SK-N-SH treated with all-trans-retinoic acid at 6 μM for 48 hours (cell line): Measurements from ENCODE around the gene EID2.

Source experiments
- BACH2 ChIP-seq: fragments of 250-450 bp; sonication (Bioruptor Pico); IDR thresholded peaks from 2 replicates; pipeline ENCODE4 v1.9.0; 2021; ENCODE audit warnings: mild to moderate bottlenecking, borderline replicate concordance
- CSDC2 ChIP-seq: fragments of 250-450 bp; sonication (Bioruptor Pico); IDR thresholded peaks from 2 replicates; pipeline ENCODE4 v1.5.0; 2020; ENCODE audit warnings: mild to moderate bottlenecking, moderate library complexity
- ESRRG ChIP-seq: fragments of 250-450 bp; sonication (Bioruptor Pico); IDR thresholded peaks from 2 replicates; pipeline ENCODE4 v1.6.1; 2021; ENCODE audit warnings: mild to moderate bottlenecking
- RARB ChIP-seq: fragments of 250-450 bp; sonication (Bioruptor Pico); IDR thresholded peaks from 2 replicates; pipeline ENCODE4 v1.8.0; 2021; ENCODE audit warnings: mild to moderate bottlenecking, moderate library complexity
- SNAI2 ChIP-seq: fragments of 250-450 bp; sonication (Bioruptor Pico); IDR thresholded peaks from 2 replicates; pipeline ENCODE4 v1.5.0; 2020; ENCODE audit warnings: mild to moderate bottlenecking, moderate library complexity
- TCF4 ChIP-seq: fragments of 250-450 bp; sonication (Bioruptor Pico); IDR thresholded peaks from 2 replicates; pipeline ENCODE4 v1.8.0; 2021; ENCODE audit warnings: mild to moderate bottlenecking, moderate library complexity, borderline replicate concordance
- TOX ChIP-seq: fragments of 250-450 bp; sonication (Bioruptor Pico); IDR thresholded peaks from 2 replicates; pipeline ENCODE4 v1.8.0; 2021; ENCODE audit warnings: mild to moderate bottlenecking, moderate library complexity, borderline replicate concordance
- ZFP30 ChIP-seq: fragments of 450-650 bp; formaldehyde crosslinking; IDR thresholded peaks from 2 replicates; pipeline ENCODE4 v1.5.0; 2022; ENCODE audit warnings: mild to moderate bottlenecking, moderate library complexity
- ZNF70 ChIP-seq: fragments of 450-650 bp; formaldehyde crosslinking; IDR thresholded peaks from 2 replicates; pipeline ENCODE4 v1.5.0; 2020; ENCODE audit warnings: mild to moderate bottlenecking, moderate library complexity
- ZNF8 ChIP-seq: fragments of 450-650 bp; formaldehyde crosslinking; IDR thresholded peaks from 2 replicates; pipeline ENCODE4 v1.5.0; 2020; ENCODE audit warnings: mild to moderate bottlenecking, moderate library complexity
- TF ChIP-seq, protein P1 (sequence below): fragments of 250-450 bp; sonication (Bioruptor Pico); IDR thresholded peaks from 2 replicates; pipeline ENCODE4 v1.8.0; 2021; ENCODE audit warnings: low read depth, mild to moderate bottlenecking, moderate library complexity, borderline replicate concordance
- TF ChIP-seq, protein P2 (sequence below): fragments of 250-450 bp; sonication (Bioruptor Pico); IDR thresholded peaks from 2 replicates; pipeline ENCODE4 v1.8.0; 2020; ENCODE audit warnings: mild to moderate bottlenecking, moderate library complexity, borderline replicate concordance

DNA sequence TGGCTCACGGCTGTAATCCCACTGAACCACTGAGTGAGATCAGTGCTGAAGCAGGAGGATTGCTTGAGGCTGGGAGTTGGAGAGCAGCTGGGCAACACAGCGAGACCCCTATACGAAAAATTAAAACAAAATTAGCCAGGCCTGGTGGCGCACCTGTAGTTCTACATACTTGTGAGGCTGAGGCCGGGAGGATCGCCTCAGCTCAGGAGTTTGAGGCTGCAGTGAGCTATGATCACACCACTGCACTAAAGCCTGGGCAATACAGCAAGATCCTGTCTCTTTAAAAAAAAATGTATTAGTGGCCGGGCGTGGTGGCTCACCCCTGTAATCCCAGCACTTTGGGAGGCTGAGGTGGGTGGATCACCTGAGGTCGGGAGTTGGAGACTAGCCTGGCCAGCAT lies 31.3 kb downstream of the EID2 start:
- no peak for TF ChIP-seq ZNF70 (CRISPR knock-in tag)
- TF ChIP-seq BACH2 (CRISPR knock-in tag), result no peak
- TF ChIP-seq, protein P1, sequence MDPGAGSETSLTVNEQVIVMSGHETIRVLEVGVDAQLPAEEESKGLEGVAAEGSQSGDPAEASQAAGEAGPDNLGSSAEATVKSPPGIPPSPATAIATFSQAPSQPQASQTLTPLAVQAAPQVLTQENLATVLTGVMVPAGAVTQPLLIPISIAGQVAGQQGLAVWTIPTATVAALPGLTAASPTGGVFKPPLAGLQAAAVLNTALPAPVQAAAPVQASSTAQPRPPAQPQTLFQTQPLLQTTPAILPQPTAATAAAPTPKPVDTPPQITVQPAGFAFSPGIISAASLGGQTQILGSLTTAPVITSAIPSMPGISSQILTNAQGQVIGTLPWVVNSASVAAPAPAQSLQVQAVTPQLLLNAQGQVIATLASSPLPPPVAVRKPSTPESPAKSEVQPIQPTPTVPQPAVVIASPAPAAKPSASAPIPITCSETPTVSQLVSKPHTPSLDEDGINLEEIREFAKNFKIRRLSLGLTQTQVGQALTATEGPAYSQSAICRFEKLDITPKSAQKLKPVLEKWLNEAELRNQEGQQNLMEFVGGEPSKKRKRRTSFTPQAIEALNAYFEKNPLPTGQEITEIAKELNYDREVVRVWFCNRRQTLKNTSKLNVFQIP (CRISPR knock-in tag), result no peak
- TF ChIP-seq ZFP30 (CRISPR knock-in tag), result no peak
- TF ChIP-seq RARB (CRISPR knock-in tag), result no peak
- no peak for TF ChIP-seq CSDC2 (CRISPR knock-in tag)
- TF ChIP-seq TCF4, result no peak
- TF ChIP-seq, protein P2, sequence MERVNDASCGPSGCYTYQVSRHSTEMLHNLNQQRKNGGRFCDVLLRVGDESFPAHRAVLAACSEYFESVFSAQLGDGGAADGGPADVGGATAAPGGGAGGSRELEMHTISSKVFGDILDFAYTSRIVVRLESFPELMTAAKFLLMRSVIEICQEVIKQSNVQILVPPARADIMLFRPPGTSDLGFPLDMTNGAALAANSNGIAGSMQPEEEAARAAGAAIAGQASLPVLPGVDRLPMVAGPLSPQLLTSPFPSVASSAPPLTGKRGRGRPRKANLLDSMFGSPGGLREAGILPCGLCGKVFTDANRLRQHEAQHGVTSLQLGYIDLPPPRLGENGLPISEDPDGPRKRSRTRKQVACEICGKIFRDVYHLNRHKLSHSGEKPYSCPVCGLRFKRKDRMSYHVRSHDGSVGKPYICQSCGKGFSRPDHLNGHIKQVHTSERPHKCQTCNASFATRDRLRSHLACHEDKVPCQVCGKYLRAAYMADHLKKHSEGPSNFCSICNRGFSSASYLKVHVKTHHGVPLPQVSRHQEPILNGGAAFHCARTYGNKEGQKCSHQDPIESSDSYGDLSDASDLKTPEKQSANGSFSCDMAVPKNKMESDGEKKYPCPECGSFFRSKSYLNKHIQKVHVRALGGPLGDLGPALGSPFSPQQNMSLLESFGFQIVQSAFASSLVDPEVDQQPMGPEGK (CRISPR knock-in tag), result no peak
- no peak for TF ChIP-seq ESRRG (CRISPR knock-in tag)
- no peak for TF ChIP-seq SNAI2 (CRISPR knock-in tag)
- TF ChIP-seq TOX, result no peak
- TF ChIP-seq ZNF8 (CRISPR knock-in tag), result no peak
